Hematopoietic multipotent progenitor cell treated with erythropoietin and hydrocortisone succinate and interleukin-3 and kit ligand, for 8 days (in vitro differentiated cells): ENCODE data around the gene SERPINB3.
"Not testable (repeated sequence)": the region's sequence is repeated elsewhere in the genome, so short reads cannot be mapped to it uniquely, and the experiment has no call there.

Experiments
- DNase-seq: peaks from one replicate; pipeline ENCODE4 v3.0.0-alpha.2; 2015

The SERPINB3 gene

DNA sequence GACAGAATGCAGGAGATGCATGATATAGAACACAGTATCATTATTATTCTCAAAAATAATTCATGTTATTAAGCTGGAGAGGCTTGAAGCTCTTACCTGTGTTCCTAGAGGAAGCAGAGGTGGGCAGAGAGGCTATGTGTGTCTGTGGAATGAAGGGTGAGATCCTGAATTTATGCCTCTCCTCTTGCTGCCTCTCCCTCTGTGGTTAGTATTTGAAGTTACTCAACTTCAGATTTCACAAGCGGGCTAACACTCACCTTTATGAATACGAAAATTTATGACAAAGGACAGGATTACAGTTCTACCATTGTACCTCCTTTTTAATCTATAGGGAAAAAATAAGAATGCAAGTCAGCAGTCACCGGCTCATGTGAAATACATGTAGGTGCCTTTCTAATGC is at the start of gene SERPINB3:
SERPINB3 (minus strand) TSS at position 144 of the 400 bp plus-strand sequence. CDS start 677 bp downstream, outside the sequence.
- DNase-seq = not testable (repeated sequence)

DNA sequence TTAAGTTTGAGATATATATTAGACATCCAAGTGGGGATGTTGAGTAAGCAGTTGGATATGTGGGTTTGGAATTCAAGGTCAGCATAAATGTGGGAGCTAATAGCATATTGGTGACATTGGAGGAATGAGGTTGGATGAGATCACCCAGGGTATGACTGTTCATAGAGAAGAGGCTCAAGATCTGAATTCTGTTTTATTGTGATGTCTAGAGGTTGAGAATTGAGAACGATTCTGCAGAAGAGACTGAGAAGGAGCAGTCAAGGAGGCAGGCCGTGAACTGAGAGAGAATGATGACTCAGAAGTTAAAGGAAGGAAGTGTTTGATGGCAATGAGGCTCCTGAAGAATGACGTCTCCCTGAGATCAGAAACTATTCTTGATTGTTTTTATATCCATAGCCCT is 47.0 kb upstream of the SERPINB3 start:
- no peak for DNase-seq

DNA sequence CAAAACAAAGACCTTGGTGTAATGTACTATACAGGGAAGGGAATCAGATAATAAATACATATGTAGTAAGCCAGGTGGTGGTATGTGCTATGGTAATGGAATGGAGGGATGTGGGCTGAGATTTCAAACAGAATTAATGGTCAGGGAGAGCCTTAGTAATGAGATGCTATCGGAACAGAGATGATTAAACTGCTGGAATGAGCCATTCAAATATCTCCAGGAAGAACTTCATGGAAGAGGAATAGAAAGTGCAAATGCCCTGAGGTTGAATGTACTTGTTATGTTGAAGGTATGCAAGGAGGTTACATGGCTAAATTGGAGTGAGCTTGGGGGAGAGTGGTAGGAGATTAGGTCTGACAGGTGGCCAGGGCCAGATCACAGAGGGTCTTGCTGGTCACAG is 46.1 kb upstream of the SERPINB3 start:
- no peak for DNase-seq

DNA sequence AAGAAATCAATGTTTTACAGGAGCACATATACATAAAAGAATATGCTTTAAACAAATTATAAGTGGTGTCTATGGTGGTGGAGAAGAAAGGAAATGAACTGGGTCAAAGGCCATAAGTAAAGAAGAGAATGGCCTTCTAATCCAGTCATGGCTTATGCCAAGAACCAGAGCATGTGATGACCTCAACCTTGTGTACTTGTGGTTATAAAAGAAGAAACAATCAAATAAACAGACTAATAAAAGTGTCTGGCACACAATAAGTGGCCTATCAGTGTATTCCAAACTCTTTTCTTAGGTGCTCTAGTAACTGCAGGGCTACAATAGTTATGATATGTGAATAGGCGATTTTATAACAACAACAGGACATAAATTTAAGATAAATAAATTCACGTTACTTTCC is 43.7 kb upstream of the SERPINB3 start:
- DNase-seq = no peak

DNA sequence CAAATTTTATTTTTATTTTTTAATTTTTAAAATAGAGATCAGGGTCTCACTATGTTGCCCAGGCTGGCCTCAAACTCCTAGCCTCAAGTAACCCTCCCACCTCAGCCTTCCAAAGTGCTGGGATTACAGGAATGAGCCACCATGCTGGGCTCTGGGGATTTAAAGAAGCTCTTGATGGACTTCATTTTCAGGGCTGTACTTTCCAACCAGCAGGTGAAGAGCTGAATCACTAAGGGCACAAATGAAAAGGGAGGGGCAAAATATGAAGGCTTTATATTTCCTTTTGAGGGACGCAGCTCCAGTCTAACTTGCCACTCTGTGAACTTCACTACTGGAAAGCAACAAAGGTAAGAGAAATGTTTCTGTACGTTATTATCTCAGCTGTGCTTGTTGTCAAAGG is 41.0 kb upstream of the SERPINB3 start, which contains the start of gene SERPINB11:
SERPINB11 (plus strand) TSS at position 301 of the 400 bp plus-strand sequence. CDS start 7,234 bp downstream, outside the sequence.
- no peak for DNase-seq

DNA sequence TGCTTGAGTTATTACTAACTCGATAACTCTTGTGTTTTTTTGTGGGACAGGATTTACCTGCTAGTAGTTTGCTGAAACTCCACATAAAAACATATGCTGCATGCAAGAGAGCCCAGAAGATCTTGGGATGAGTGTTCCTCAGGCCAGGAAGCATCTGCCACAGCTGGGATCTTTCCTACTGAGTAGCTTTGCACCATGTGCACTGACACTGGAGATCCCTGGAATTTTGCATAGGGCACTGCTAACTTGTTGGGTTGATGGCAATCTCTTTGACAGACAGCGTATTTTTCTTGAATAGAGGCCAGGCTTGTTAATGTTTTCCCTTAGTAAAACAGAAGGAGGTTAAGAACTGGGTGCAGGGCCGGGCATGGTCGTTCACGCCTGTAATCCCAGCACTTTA is 40.3 kb upstream of the SERPINB3 start:
- no peak for DNase-seq

DNA sequence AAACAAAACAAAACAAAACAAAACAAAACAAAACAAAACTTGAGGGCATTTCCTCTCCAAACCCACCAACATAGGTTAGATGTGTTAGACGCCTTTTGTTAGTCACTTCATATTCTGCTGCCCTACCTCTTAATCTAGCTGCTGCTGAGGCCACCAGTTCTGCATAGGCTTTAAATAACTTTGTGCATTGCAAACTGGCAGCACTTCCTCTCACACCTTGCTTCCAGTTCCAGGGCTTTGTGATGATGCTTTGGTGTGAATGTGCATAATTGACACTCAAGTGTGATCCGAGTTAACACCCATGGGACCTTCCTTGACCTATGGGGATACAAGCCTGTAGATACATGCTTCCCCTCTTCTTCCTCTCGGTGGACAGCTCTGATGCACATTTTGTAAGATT is 38.8 kb upstream of the SERPINB3 start:
- no peak for DNase-seq

DNA sequence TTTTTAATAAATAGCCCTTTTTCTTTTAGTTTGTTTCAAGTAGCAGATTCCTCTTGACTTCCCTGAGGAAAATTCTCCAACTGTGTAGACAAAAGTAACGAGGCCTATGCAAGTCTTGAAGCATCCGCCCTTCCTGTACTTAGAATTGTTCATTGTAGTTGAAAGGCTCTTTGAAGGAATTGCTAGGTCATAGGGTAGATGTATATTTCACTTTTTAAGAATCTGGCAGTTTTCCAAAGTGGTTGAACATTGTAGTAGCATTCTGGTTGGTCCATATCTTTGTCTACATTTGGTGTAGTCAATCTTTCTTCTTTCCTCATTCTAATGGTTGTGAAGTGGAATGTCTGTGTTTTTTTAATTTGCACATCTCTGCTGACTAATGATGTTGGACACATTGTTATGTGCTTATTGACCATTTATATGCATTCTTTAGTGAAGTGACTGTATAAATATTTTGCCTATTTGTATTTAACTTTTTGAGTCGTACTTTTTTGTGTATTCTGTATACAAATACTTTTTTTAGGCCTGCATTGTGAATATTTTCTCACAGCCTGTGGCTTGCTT is 35.5 kb upstream of the SERPINB3 start:
- no peak for DNase-seq

DNA sequence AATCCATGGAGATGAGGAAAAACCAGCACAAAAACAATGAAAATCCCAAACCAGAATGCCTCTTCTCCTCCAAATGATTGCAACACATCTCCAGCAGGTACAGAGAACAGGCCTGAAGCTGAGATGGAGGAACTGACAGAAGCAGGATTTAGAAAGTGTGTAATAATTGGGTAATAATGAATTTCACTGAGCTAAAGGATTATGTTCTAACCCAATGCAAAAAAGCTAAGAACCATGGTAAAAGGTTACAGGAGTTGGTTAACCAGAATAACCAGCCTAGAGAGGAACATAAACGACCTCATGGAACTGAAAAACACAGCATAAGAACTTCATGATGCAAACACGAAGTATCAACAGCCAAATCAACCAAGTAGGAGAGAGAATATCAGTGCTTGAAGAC is 27.4 kb upstream of the SERPINB3 start:
- no peak for DNase-seq

DNA sequence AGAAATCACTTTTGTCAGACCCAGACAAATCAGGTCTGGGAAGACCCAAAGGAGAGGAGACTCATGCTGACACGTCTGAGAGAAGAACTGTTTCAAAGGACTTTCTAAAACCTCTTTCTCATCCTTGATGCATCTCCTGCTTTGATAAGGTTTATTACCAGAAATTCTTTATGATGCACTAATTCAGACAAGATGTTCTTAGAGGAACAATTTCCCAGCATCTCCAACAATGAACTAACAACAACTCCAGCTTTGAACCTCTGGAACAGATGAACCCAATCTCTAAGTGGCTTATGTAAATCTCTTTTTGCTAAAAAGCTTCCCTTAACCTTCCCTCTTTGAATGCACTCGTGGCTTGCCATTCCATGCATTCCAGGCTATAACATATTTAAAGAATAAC is 25.2 kb upstream of the SERPINB3 start:
- DNase-seq = no peak

DNA sequence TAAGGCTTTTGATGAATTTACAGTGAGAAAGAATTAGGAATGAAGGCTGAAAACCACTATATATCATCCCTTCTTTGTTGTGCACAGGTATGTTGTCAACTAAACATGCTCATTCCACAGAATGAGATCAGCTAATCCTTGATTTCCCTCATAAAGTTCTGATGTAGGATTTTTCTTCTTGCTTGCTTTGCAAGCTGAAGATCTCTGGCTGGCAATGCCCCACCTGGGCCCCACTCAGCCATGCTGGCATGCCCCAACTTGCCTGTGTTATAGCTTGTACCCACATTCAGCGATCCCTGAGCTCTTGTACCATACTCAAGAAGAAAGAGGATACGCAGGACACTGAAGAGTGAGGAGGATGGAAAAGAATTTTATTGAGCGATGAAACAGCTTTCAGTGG is 23.0 kb upstream of the SERPINB3 start:
- DNase-seq = no peak

DNA sequence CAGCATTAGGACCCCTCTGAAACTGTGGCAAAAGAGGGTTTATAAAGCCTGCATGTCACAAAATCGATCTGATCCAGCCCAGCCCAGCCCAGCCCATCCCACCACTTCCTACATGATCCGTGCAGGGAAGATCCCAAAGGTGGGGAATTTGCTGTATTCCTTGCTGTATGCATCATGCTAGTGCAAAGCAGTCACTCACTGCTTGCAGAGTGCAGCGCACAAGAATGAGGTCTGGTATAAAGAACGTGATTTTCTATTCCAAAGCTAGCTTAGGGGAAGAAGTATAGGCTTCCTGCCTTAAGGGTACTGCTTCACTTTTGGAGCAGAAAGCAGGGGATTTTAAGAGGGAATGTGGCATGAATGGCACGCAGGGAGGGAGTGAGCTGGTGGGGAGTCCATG is 22.2 kb upstream of the SERPINB3 start:
- no peak for DNase-seq

DNA sequence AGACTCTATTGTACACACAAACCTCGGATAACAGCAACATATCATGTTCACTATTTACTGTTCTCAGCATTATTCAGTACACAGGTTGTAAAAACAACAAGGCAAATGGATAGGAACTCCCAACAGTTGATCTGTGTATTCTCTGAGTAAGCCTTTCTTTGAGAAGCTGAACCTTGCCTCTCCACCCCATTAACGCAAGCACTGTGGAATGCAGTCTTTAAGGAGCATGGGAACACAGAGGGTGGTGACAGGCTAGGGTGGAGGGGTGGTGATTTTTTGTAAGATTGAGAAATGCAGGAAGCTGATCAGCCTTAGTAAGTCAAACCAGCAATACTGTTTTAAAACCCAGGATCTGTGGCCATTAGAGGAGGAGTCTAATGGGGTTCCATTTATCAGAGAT is 21.5 kb upstream of the SERPINB3 start:
- DNase-seq = no peak

DNA sequence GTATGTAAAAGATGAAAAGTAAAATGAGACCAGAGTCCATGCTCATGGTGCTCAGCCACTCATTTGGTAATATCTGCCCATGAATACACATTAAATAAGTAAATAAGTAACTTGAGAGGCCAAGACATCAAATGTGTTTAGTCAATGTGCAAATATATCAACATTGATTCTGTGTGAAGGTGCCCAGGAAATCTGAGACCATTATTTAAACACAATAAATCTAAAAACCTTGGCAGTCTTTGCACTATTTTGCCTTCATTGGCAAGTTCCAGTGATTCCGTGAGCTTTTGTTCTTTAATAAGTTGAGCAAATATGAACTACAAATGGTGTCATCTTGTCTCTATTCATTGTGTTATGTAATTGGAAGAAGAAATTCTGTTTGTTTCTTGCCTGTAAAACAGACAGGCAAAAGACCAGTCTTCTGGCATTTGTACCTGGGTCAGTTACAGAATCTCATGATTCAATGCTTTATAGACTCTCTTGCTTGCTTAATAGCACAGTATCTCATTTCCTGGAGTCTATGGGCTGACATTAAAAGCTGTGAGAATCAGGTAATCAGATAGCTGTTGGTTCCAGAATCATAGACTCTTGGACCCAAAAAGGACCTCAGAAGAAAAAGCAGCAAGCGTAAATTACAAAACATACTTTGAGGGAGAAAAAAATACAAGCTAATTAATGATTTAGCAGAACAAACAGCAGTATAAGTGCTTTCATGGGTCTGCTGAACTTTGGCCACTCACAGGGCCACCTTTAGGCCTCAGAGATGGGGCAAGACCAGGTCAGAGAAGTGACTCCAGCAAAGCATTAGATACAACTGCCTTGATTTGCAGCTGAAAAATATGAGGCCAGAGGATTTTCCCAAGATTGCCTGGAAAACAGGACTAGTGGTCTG is 20.0 kb upstream of the SERPINB3 start:
- no peak for DNase-seq

DNA sequence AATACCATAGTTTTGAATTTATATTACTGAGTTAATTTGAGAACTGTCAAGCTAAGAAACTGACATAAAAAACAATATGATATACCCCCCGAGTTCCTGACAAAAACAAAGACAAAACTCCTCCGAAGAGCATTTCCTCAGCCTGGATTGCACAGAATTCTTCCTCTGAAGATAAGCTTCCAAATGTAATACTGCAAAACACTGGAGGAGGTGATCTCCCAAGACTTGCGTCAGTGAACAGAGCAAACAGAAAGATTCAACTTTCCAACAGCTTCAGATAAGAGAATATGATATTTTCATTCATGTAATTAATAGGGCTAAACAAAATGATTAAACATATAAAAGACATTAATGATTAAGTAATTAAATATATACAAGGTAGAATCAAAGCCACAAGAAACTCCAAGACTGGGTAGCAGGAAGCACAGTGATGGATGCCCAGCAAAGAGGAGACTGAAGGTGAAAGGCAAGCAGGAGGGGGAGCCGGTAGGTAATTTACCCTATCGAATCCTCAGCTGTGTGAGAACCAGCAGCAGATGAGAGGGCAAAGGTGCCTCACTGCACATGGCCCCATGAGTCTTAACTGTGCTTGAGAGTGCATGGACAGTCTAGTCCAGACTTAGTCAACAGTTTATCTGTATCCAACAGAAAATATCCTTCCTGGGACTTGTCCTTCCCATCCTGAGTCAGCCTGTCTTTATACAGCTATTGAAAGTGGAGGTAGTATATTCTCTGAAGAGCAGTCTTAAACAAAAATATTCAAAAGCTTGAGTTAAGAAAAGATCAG is 18.3 kb upstream of the SERPINB3 start:
- DNase-seq = no peak

DNA sequence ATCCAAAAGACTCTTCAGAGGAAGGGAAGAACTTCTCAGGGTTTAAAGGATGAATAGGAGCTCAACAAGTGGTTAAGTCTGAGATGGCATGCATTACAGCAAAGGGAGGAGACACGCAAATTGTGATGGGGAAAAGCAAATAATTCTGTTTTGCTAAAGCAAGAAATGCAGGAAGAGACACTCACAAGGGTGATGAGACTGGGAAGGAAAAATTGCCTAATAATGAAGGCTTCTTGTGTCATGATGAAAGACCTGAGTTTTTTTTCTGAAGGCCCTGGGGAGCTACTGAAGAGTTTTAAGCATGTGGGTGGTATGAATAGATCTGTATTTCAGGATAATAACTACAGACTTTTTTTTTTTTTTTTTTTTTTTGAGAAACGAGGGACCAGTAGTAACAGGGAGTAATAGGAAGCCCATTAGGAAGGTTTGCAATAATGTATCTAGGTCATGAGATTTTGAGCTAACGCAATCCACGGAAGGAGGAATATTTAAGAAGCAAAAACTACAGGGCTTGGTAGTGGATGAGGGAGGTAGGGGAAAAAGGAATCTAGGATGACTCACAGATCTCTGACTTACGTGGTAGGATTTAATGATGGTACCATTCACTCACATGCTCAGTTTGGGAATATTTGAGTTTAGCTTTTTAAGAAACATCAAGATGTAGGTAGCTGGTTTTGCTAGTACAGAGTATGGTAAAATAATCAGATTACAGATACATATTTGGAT is 16.0 kb upstream of the SERPINB3 start:
- no peak for DNase-seq

DNA sequence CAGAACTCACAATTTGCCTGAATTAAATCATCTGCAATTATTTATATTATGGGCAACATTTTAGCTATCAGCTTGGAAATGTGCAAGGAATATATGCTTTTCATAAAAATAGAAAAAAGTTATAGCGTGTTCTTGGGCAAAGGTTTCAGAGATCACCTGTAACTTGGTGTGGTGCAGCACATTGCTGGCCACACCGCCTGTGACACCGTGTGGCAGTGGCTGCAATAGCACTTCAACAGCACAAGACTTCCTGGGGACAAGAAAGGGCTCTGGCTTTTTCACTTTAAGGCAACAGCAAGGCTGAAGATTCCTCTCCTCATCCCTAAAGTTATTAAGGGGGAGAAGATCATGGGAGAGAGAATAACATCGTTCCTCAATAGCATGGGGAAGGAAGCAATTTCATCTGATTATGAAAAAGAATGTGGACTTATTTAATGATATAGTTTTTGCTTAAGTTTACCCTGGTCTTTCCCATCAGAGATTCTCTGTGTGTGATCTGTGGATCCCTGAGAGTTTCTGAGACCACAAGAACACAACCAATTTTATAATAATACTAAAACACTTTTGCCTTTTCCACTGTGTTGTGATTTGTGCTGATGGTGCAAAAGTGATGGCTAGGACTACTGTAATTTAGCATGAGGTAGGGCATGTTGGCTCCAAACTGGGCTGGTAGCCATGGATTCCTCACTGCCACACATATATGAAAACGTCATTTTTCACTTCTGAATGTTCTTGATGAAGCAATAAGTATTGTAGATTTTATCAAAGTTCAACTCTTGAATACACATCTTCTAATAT is 15.0 kb upstream of the SERPINB3 start:
- no peak for DNase-seq

DNA sequence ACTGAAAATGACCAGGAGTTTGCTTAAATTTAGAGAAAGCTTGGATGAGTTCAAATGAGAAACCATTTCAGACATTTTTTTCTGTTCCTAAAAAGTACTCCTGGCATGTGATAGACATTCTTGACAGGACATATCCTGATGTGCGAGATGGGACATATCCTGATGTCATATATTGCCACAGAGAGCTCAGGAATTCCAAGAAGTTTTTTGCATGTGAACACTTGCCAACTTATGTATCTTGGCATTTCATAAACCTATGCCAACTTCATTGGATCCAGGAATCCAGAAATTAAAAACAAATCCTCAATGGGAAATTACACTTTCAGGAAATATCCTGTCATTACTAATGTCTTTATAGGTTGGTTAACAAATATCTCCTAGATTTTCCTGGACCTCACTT is 2.9 kb upstream of the SERPINB3 start:
- DNase-seq = no peak

DNA sequence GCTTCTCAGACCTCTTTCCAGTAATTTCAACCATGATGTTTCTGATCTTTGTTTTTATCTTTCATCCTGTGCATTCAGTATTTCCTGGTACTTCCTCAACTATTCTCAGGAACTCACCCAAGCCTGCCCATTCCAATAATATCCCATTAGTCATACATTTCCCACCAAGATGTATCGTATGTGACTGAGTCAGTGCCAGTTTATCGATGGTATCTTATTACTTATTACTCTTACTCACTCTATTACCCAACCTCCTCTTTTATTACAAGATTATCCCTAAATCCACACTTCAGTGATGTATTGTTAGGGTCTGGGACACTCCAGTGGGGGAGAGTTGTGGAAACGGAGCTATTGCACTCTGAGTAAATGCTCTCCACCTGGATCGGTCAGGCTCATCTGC is 2.8 kb downstream of the SERPINB3 start:
- DNase-seq = not testable (repeated sequence)

DNA sequence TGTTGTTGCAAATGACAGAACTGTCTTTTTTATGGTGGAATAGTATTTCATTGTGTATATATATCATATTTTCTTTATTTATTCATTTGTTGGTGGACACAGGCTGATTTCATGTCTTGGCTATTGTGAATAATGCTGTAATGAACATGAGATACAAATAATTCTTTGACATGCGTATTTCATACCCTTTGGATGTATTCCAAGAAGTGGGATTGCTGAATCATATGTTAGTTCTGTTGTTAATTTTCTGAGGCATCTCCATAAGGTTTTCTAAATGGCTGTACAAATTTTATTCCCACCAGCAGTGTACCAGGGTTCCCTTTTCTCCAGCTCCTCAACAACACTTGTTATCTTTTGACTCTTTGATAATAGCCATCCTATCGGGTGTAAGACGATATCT is 11.4 kb downstream of the SERPINB3 start:
- not testable (repeated sequence) for DNase-seq

DNA sequence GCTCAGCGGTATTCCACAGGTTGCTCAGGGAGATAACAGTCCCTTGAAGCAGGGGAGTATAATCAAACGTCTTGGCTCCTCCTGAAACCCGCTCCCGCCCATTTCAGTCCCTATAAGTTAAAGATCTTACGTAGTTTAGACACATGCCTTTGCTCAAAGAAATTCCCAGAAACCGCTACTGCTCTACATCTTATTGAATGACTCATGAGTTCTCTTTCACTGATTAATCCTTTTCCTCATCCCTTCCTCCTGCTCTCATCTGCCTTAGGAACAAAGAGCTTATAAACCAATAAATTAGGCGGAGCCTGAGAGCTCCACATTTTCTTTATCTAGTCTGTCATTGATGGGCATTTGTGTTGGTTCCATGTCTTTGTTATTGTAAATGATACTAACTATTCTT is 13.5 kb downstream of the SERPINB3 start:
- no peak for DNase-seq

DNA sequence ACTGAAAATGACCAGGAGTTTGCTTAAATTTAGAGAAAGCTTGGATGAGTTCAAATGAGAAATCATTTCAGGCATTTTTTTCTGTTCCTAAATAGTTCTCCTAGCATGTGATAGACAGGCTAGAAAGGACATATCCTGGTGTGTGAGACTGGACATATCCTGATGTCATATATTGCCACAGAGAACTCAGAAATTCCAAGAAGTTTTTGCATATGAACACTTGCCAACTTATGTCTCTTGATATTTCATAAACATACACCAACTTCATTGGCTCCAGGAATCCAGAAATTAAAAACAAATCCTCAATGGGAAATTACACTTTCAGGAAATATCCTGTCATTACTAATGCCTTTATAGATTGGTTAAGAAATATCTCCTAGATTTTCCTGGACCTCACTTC is 14.8 kb downstream of the SERPINB3 start:
- DNase-seq = no peak
